ENCODE data around the gene TARBP2.
A peak's percentile ranks its signal among the peaks of the same experiment; 100 is the strongest.

Gene TARBP2

DNA sequence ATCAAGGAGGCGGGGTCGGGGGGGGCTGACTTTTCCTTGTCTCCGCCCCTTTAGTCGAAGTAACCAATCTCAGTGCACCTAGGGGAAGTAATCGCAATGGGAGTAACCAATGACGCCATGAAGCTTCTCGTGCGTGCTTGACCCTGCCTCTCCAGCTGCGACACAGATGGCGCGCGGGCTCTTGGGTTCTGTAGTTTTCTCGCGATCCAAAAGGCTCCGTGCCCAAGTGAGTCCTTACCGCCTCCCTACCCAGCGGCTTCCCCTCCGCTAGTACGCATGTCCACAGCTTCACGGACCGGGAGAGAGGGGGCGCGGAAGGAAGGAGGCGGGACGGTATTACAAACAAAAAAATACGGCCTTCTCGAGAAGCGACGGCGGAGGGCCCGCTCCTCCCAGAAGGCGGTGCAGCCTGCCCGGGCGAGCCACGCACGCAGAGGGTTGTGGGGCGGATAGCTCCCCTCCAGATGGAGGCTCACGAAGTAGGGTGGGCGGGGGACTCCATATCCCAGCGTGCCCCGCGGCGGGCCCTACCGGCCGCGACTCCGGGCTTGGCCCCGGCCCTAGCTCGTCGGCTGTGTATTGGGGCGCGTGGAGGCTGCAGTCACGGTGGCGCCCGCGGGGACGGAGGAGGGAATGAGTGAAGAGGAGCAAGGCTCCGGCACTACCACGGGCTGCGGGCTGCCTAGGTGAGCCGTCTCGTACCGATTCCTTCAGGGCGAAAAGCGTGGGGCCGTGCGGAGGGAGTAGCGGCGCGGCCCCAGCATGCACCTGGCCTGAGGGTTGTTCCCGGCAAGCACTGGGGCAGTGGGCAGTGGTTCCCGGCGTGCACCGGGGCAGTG is at the start of gene TARBP2:
Gene TARBP2 (plus strand): TSS at position 508 of the 839 bp plus-strand sequence. CDS start 126 bp downstream, at position 634.
- peak; percentile 99 for DNase-seq

DNA sequence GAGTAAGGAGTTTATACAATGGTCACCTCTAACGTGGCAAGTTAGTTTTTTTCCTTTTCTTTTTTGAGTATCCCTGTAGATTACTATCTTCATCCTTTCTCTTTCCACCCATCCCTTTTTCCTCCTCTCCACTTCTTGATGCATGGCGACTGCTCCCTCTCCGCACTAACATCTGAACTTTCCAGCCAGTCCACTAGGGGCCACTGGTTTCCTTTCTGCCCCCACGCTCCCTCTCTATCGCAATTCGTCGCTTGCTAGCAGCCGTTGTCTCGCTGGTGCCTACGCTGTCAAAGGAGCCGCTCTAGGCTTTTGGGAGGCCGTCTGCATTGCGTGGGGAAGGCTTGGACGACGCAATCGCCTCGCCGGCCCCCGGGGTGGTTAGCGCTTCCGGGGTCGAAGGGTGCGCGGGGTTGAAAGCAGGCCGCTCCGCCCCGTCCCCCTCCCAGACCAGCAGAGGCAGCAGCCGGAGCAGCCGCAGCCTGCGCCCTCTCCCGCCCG is 49.4 kb upstream of the TARBP2 start, which contains the start of gene PCBP2:
Gene PCBP2 (plus strand): TSS at position 442 of the 498 bp plus-strand sequence. CDS start 2,699 bp downstream, outside the sequence.
- peak; percentile 99 for DNase-seq

- DNase-seq = peak; percentile 93
Observed at GRCh38 chr12:53452159-53453077, 48.7 kb upstream of the TARBP2 start.

DNA sequence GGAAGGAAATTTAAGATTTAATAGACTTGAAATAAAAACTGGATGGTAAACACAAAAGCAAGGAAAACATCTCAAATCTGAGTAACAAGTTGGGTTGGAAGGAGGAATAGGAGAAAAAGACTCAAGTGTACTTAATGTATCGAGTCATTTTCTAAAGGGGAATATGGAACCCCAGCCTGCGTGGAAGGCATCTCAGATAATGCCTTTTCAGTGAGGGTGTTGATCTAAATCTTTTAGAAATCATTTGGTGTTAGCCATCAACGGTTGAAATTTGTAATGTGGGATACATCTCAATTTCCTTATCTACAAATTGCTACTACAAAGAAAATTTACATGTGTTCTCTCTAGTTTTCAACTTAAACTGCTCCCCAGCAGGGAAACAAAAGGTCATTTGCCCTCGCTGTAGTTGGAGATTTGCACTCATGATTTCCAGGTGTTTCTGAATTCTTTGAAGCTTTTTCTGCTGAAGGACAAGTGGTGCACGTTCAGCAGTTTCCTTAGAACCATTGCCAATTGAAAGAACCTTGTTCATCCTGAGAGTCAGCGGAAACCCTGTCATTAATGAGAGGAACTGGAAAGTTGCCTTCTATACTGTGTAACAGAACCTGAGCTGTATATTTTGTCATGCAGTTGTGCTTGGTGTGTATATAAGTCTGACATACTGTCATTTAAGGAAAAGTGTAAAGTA is 47.0 kb upstream of the TARBP2 start:
- no peak for DNase-seq

- no peak for DNase-seq
Observed at GRCh38 chr12:53454707-53455106, 46.4 kb upstream of the TARBP2 start.

- no peak for DNase-seq
Observed at GRCh38 chr12:53456654-53457366, 44.3 kb upstream of the TARBP2 start.

DNA sequence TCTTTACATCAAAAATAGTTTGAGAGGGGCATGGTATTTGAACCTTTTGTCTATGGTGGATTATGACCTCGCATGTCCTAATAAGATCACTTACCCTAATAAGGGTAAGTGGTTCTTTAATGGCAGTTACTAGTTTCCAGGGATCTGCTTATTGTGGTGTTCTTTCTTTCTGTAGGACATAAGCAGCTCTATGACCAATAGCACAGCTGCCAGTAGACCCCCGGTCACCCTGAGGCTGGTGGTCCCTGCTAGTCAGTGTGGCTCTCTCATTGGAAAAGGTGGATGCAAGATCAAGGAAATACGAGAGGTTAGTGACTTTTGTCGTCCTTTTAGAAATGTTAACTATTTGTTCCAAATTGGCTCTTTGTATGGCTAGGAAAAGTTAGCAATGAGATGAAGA is 42.0 kb upstream of the TARBP2 start:
- no peak for DNase-seq

- no peak for DNase-seq
Observed at GRCh38 chr12:53461059-53461458, 40.0 kb upstream of the TARBP2 start.

GRCh38 chr12:53461591-53461990 is 39.5 kb upstream of the TARBP2 start:
- no peak for DNase-seq

GRCh38 chr12:53462935-53463334 is 38.1 kb upstream of the TARBP2 start:
- no peak for DNase-seq

DNA sequence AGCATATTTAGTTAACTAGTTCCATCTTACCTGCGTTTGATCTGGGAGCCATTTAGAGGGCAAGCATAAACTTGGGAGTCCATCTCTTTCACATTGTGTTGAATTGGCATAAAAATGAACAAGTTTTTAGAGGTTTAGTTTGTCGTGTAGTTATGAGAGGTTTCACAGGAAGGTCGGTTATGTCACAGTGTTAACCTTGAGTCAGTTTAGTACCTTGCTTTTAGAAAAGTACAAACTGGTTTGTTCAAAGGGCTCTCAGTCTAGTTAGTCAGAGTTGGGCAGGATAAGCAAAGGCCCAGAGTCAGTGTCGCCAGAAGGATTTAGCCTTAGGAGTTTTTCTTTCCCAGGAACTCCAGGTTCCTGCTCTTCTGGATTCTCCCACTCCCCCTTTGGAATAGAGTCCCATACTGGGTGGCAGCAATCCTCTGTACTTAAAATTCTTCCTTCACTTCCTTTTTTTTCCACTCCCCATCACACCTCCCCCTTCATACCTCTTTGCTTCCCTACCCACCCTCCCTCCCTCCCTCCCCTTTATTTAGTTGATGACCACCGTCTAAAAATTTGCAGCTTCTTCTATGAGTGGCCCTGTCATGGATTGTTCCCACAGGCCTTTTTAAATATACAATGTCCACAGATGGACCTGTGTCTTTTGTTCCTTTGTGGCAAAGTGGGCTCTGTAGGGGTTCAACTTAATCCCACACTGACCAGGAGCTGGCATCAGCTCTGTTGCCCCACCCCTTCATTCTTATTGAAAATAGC is 37.1 kb upstream of the TARBP2 start:
- DNase-seq = no peak

DNA sequence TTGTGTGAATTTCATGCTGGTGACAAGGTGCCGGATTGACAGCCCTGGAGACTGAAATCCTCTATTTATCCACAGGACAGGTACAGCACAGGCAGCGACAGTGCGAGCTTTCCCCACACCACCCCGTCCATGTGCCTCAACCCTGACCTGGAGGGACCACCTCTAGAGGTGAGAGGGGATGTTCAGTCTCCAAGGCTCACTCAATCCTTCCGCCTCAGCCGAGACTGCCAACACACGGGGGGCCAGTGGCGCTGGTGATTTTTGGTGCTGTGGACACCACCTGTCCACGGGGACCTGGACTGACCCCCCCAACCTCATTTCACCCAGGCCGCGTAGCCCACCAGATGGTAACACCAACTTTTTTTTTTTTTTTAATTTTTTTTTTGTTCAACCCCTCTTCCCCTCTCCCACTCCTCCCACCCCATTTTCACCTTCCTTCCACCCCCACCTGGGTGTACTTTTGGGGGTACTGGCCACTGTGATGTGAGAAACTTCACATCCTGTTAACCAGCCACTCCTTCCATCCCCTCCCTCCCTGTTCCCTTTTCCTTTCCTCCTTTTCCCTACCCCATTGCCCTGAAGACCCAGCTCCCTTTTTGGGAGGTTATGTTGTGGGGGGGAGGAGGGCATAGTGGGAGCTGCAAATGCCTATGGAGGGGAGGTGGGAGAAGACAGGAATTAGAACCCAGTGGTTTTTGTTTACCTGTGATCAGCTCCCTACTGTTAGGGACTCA is 36.2 kb upstream of the TARBP2 start:
- DNase-seq = no peak

DNA sequence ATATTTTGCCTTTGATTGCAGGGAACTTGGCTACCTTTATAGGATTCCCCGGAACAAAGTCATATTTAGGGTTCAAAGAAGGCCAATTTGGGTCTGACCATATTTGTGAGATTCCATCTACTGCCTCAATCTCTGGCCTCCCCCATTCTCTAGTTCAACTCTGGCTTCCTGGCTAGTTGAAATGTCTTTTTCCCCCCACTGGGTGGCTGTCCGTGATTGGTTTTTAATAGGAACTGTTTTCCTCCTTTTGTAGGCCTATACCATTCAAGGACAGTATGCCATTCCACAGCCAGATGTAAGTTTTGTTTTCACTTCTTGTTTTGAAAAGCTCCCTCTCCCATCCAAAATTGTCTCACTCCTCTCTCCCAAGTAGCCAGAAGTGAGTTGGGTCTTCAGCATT is 35.4 kb upstream of the TARBP2 start:
- no peak for DNase-seq

- no peak for DNase-seq
Observed at GRCh38 chr12:53466640-53467039, 34.4 kb upstream of the TARBP2 start.

GRCh38 chr12:53467082-53467481 is 34.0 kb upstream of the TARBP2 start:
- DNase-seq = no peak

- DNase-seq = no peak
Observed at GRCh38 chr12:53467880-53468279, 33.2 kb upstream of the TARBP2 start.

DNA sequence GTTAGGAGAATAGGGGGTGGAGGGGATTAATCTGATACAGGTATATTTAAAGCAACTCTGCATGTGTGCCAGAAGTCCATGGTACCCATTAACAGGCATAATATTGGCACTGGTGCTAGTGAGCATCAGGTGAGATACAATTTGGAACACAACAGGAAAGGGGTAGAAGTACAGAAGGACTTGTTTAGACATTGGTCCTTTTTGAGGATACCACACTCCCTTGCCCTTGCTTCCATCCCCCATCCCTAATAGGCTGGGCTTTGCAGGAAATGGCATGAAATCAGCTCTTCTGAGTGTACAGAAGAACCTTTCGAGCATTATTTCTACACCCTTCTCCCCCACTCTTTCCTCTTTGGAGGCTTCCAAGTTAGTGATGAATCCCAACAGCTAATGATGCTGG is 32.8 kb upstream of the TARBP2 start:
- DNase-seq = no peak

- DNase-seq = no peak
Observed at GRCh38 chr12:53472056-53472582, 29.0 kb upstream of the TARBP2 start.

DNA sequence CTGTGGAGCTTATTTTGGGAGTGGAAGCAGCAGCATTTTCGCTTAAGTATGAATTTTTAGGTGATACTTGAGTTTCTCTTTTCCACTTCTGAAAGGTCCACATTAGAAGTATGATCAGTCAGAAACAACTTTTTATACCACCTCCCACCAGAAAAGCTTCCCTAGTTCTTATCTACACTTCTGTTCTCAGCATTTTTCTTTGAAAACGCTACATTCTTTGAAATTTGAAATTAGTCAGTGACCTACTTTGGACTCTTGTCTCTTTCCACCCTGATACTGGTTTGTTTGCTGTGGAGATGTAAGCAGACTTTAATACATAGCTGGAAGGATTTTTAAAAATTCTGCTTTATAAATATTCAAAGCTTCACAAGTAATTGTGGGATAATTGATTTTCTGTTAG is 27.0 kb upstream of the TARBP2 start:
- DNase-seq = no peak

GRCh38 chr12:53474819-53475218 is 26.3 kb upstream of the TARBP2 start:
- no peak for DNase-seq

Measured in right hindlimb (tissue), 1 donor.